Neuronal stem cell (in vitro differentiated cells): ENCODE results near the gene MRPL47.

ENCODE experiments used
- DNase-seq: peaks from one replicate; pipeline ENCODE4 v3.0.0-alpha.2; 2013; ENCODE audit warnings: low spot score
- H2AFZ ChIP-seq: one replicate; pipeline ENCODE4 v1.6.1; 2013; ENCODE audit warnings: mild to moderate bottlenecking, low read length, inconsistent platforms
- H2AK5ac ChIP-seq: 2 replicates; pipeline ENCODE4 v1.6.1; 2013; ENCODE audit warnings: low read depth, mild to moderate bottlenecking, inconsistent platforms, low read length, moderate library complexity, mixed read lengths
- H2BK120ac ChIP-seq: 2 replicates; pipeline ENCODE4 v1.6.1; 2013; ENCODE audit warnings: low read depth, mild to moderate bottlenecking, inconsistent platforms, low read length, moderate library complexity, mixed read lengths
- H2BK12ac ChIP-seq: one replicate; pipeline ENCODE4 v1.6.1; 2013; ENCODE audit warnings: low read length, inconsistent platforms
- H2BK15ac ChIP-seq: 2 replicates; pipeline ENCODE4 v1.6.1; 2013; ENCODE audit warnings: mild to moderate bottlenecking, low read length, inconsistent platforms, mixed read lengths
- H2BK5ac ChIP-seq: one replicate; pipeline ENCODE4 v1.6.1; 2013; ENCODE audit warnings: inconsistent platforms, mild to moderate bottlenecking, low read length, moderate library complexity
- H3K14ac ChIP-seq: one replicate; pipeline ENCODE4 v1.6.1; 2013; ENCODE audit warnings: low read length, inconsistent platforms
- H3K18ac ChIP-seq: 2 replicates; pipeline ENCODE4 v1.6.1; 2013; ENCODE audit warnings: low read length, inconsistent platforms
- H3K23ac ChIP-seq: 2 replicates; pipeline ENCODE4 v1.6.1; 2013; ENCODE audit warnings: low read depth, mild to moderate bottlenecking, mixed read lengths, low read length, inconsistent platforms; ENCODE audit not compliant: poor library complexity
- H3K27ac ChIP-seq: replicated peaks from 3 replicates; pipeline ENCODE4 v1.5.1; 2013; ENCODE audit warnings: low read length, inconsistent platforms
- H3K27me3 ChIP-seq, 3 experiments: 2 replicates each; pipeline ENCODE4 v1.6.1; 2013; ENCODE audit warnings: low read length in 3 of 3, mild to moderate bottlenecking in 2 of 3, inconsistent platforms in 1 of 3, low read depth in 1 of 3, mixed read lengths in 1 of 3, moderate library complexity in 1 of 3; ENCODE audit not compliant: control insufficient read depth in 3 of 3, insufficient read depth in 3 of 3
- H3K36me3 ChIP-seq, 2 donors: replicated peaks in 1 of 2; 2 replicates each; pipeline ENCODE4 v1.6.1; 2013; ENCODE audit warnings: low read length in 2 of 2; ENCODE audit not compliant: control insufficient read depth in 2 of 2, insufficient read depth in 2 of 2
- H3K4ac ChIP-seq: 2 replicates; pipeline ENCODE4 v1.6.1; 2013; ENCODE audit warnings: inconsistent platforms, mild to moderate bottlenecking, low read length, moderate library complexity
- H3K4me1 ChIP-seq, 2 donors: 1 replicate in 1 of 2; 2 replicates in 1 of 2; pipeline ENCODE4 v1.6.1; 2013; ENCODE audit warnings: low read length in 2 of 2, low read depth in 1 of 2; ENCODE audit not compliant: control insufficient read depth in 2 of 2, insufficient read depth in 1 of 2
- H3K4me2 ChIP-seq: one replicate; pipeline ENCODE4 v1.6.1; 2013; ENCODE audit warnings: mild to moderate bottlenecking, low read length, inconsistent platforms; ENCODE audit not compliant: insufficient read depth, poor library complexity, severe bottlenecking
- H3K4me3 ChIP-seq, 2 donors: 2 replicates each; pipeline ENCODE4 v1.5.1; 2013; ENCODE audit warnings: low read length in 2 of 2, mild to moderate bottlenecking in 2 of 2, inconsistent platforms in 1 of 2, moderate library complexity in 1 of 2
- H3K79me1 ChIP-seq: one replicate; pipeline ENCODE4 v1.6.1; 2013; ENCODE audit warnings: low read depth, mild to moderate bottlenecking, inconsistent platforms, low read length, moderate library complexity
- H3K9ac ChIP-seq: one replicate; pipeline ENCODE4 v1.6.1; 2013; ENCODE audit warnings: mild to moderate bottlenecking, low read depth, low read length, inconsistent platforms; ENCODE audit not compliant: poor library complexity
- H3K9me3 ChIP-seq, 2 donors: replicated peaks in 1 of 2; 2 replicates each; pipeline versions ENCODE3 to v1.6.1; 2013; ENCODE audit warnings: low read length in 2 of 2, mild to moderate bottlenecking in 2 of 2, inconsistent platforms in 1 of 2, low read depth in 1 of 2, mixed read lengths in 1 of 2, moderate library complexity in 1 of 2; ENCODE audit not compliant: control insufficient read depth in 2 of 2, insufficient read depth in 1 of 2
- H4K8ac ChIP-seq: one replicate; pipeline ENCODE4 v1.6.1; 2013; ENCODE audit warnings: low read depth, mild to moderate bottlenecking, inconsistent platforms, low read length, moderate library complexity
- H4K91ac ChIP-seq: one replicate; pipeline ENCODE4 v1.6.1; 2013; ENCODE audit warnings: low read length, low read depth, mild to moderate bottlenecking, inconsistent platforms; ENCODE audit not compliant: poor library complexity
- WGBS, 2 donors: extraction: QIAGEN DNeasy Blood & Tissue Kit; methylation state at CpG; one replicate each; pipeline ENCODE4 v1.1.7; 2013; ENCODE audit warnings: missing lambda C conversion rate in 2 of 2, mixed read lengths in 1 of 2; ENCODE audit not compliant: insufficient read length in 2 of 2, insufficient replicate concordance in 1 of 2; ENCODE audit errors: extremely low coverage in 2 of 2; 5-methylcytosine and 5-hydroxymethylcytosine counted together

MRPL47 gene

GRCh38 chr3:179558742-179559364 is 45.6 kb downstream of the MRPL47 start:
- no peaks in the 10 kb centered on the region for H3K27me3 ChIP-seq
- no peak overlapping the region for H2BK15ac ChIP-seq
- H2BK5ac ChIP-seq = no peak overlapping the region
- no peak overlapping the region for H3K4me3 ChIP-seq
- no peak overlapping the region for H3K18ac ChIP-seq
- no peak overlapping the region for H2BK12ac ChIP-seq
- no peaks in the 10 kb centered on the region for H3K9me3 ChIP-seq
- peaks cover under 1 to 3% of the 10 kb centered on the region in 2 donors for H3K4me1 ChIP-seq
- H2AFZ ChIP-seq = no peak overlapping the region
- no peak overlapping the region for H3K4ac ChIP-seq
- H4K91ac ChIP-seq = no peak overlapping the region
- no peak overlapping the region for H2AK5ac ChIP-seq
- no peaks in the 10 kb centered on the region for H3K36me3 ChIP-seq
- H4K8ac ChIP-seq = no peak overlapping the region
- H3K23ac ChIP-seq = no peak overlapping the region
- WGBS, 2 donors = no CpG with 5 or more reads among the region's 3 CpGs
- no peak overlapping the region for H3K4me2 ChIP-seq
- no peak overlapping the region for H3K9ac ChIP-seq
- no peak overlapping the region for H3K27ac ChIP-seq
- no peak overlapping the region for H3K14ac ChIP-seq
- no peak overlapping the region for H2BK120ac ChIP-seq
- no peaks in the 10 kb centered on the region for H3K79me1 ChIP-seq
- peak; percentile 42 for DNase-seq

DNA sequence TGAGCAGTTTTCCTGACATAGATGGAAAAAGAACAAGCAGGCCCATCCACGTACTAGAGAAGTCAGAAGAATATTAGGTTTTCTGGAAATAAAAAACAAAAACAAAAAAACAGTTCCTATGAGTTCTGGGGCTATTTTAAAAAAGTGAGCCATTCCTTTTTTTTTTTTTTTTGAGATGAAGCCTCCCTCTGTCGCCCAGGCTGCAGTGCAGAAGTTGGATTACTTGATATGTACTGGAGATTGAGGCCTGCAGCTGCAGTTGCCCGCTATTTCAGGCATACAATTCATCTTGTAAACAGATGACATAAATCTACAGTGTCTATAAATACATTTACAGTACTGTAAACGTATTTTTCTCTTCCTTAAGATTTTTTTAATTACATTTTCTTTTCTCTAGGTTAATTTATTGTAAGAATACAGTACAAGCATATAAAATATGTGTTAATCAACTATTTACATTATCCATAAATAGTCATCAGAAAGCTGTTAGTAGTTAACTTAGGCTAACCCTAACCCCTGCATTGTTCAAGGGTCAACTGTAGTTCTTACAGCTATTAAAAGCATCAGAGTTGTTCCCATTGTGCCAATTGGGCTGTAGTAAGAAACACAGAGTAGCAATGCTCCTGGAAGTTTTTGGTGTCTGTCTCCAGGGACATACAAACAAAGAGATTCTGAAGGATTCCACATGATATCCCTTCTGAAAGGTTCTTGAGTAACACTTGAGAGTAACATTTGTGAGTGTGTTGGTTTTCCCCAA is 52.9 kb downstream of the MRPL47 start:
- H2BK120ac ChIP-seq = no peak overlapping the region
- H2AK5ac ChIP-seq = no peak overlapping the region
- DNase-seq = no peak
- no peaks in the 10 kb centered on the region for H3K9me3 ChIP-seq
- no peak overlapping the region for H2BK5ac ChIP-seq
- H2AFZ ChIP-seq = no peak overlapping the region
- no peaks in the 10 kb centered on the region for H3K79me1 ChIP-seq
- no peak overlapping the region for H3K18ac ChIP-seq
- no peak overlapping the region for H3K4ac ChIP-seq
- H3K23ac ChIP-seq = no peak overlapping the region
- no peak overlapping the region for H4K91ac ChIP-seq
- peaks cover 2% of the 10 kb centered on the region in 2 donors for H3K4me1 ChIP-seq
- H3K36me3 ChIP-seq = no peaks in the 10 kb centered on the region
- WGBS, 2 donors = no CpG with 5 or more reads among the region's 4 CpGs
- H2BK15ac ChIP-seq = no peak overlapping the region
- no peaks in the 10 kb centered on the region for H3K27me3 ChIP-seq
- H4K8ac ChIP-seq = no peak overlapping the region
- no peak overlapping the region for H2BK12ac ChIP-seq
- H3K4me2 ChIP-seq = no peak overlapping the region
- H3K14ac ChIP-seq = no peak overlapping the region
- no peak overlapping the region for H3K4me3 ChIP-seq
- no peak overlapping the region for H3K27ac ChIP-seq
- H3K9ac ChIP-seq = no peak overlapping the region

DNA sequence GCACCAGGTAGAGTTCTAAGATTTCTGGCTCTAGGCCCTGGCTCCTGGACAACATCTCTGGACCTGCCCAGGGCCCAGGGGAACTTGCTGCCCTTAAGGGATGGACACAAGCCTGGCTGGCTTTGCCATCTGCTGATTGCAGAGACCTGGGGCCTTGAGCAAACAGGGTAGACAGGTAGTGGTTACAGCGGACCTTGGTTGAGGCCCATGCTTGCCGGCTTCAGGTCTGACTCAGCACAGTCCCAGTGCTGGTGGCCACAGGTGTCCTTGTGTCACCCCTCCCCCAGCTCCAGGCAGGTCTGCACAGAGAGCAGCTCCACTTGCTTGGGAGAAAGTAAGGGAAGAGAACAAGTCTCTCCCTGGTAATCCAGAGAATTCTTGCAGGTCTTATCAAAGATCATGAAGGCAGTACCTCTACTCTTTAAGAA is 57.6 kb downstream of the MRPL47 start:
- Histone ChIP-seq H3K4me1 (peaks cover 2% of the 10 kb centered on the region in 2 donors), H3K4me3 (no peak overlapping the region), H3K23ac (no peak overlapping the region), H4K91ac (no peak overlapping the region), H2BK12ac (no peak overlapping the region), H3K18ac (peak overlapping the region; percentile 42), H3K27ac (no peak overlapping the region), H2BK15ac (no peak overlapping the region), H3K14ac (no peak overlapping the region), H2AK5ac (no peak overlapping the region), H4K8ac (no peak overlapping the region), H2AFZ (peak overlapping the region; percentile 19), H3K4ac (no peak overlapping the region), H3K27me3 (no peaks in the 10 kb centered on the region), H2BK5ac (no peak overlapping the region), H3K9me3 (no peaks in the 10 kb centered on the region), H3K79me1 (no peaks in the 10 kb centered on the region), H3K9ac (no peak overlapping the region), H3K4me2 (no peak overlapping the region), H2BK120ac (no peak overlapping the region), H3K36me3 (no peaks in the 10 kb centered on the region)
- WGBS, 2 donors = no CpG with 5 or more reads among the region's 2 CpGs
- no peak for DNase-seq

- no peak overlapping the region for H4K91ac ChIP-seq
- no peaks in the 10 kb centered on the region for H3K9me3 ChIP-seq
- no peak overlapping the region for H3K23ac ChIP-seq
- no peak overlapping the region for H3K4me3 ChIP-seq
- no peaks in the 10 kb centered on the region for H3K27me3 ChIP-seq
- no peak for DNase-seq
- no peak overlapping the region for H2AFZ ChIP-seq
- no peak overlapping the region for H3K9ac ChIP-seq
- no peak overlapping the region for H3K4me2 ChIP-seq
- no peak overlapping the region for H4K8ac ChIP-seq
- H3K79me1 ChIP-seq = no peaks in the 10 kb centered on the region
- H2AK5ac ChIP-seq = no peak overlapping the region
- no peak overlapping the region for H3K18ac ChIP-seq
- peaks cover 2% of the 10 kb centered on the region in 2 donors for H3K4me1 ChIP-seq
- H2BK5ac ChIP-seq = no peak overlapping the region
- no peak overlapping the region for H2BK15ac ChIP-seq
- H3K4ac ChIP-seq = no peak overlapping the region
- no peak overlapping the region for H2BK120ac ChIP-seq
- no peak overlapping the region for H3K14ac ChIP-seq
- no peak overlapping the region for H3K27ac ChIP-seq
- no peak overlapping the region for H2BK12ac ChIP-seq
- WGBS, 2 donors = no CpG with 5 or more reads among the region's 2 CpGs
- no peaks in the 10 kb centered on the region for H3K36me3 ChIP-seq
Measured at GRCh38 chr3:179544981-179545645, 59.3 kb downstream of the MRPL47 start.
